Measurements from ENCODE around the gene DGKZ.

DGKZ gene

GRCh38 chr11:46315033-46315738 is 32.1 kb upstream of the DGKZ start:
- H3K4me3 Mint-ChIP-seq: no peak overlapping the region
- H3K9me3 Mint-ChIP-seq: no peaks in the 10 kb centered on the region
- peaks cover 19% of the 10 kb centered on the region for H3K4me1 Mint-ChIP-seq (ENCODE audit: low read depth)
- DNase-seq: peak; percentile 81
- H3K36me3 Mint-ChIP-seq (ENCODE audit: low read depth): no peaks in the 10 kb centered on the region
- H3K27me3 Mint-ChIP-seq: no peaks in the 10 kb centered on the region
- H3K27ac Mint-ChIP-seq: no peak overlapping the region

DNA sequence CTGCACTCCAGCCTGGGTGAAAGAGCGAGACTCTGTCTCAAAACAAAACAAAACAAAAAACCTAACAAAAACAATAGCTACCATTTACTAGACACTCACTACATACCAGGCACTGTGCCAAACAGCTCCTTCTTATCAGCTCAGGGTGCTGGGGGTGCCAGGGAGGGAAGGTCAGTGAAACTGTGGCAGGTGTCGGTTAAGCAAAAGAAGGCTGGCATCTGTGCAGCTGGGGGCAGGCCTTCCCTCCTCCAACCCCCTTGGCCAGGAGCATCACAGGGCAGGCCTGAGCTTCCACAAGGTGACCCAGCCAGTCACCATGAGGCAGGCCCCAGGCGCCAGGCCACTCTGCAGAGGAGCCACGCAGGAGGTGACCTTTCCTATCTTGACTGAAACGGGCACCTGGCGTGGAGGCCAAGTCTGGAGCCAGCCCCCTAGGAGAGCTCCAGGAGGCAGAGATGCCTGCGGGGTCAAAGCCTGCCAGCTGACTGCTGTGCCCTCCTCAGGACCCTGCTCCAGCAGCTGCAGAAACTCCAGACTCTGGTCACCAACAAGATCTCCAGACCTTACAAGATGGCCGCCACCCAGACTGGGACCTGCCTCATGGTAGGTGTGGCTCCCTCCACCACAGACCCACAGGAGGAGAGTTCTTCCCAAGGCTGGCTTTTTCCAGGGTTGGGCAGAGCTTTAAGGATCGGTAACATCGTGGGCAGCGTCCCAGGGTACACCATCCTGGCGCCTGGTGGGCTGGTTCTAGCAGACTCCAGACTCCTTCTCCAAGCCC is 31.3 kb upstream of the DGKZ start:
- DNase-seq: no peak
- Mint-ChIP-seq H3K4me1 (ENCODE audit: low read depth) (peaks cover 19% of the 10 kb centered on the region), H3K27ac (no peak overlapping the region), H3K27me3 (no peaks in the 10 kb centered on the region), H3K4me3 (no peak overlapping the region), H3K36me3 (ENCODE audit: low read depth) (no peaks in the 10 kb centered on the region), H3K9me3 (no peaks in the 10 kb centered on the region)

DNA sequence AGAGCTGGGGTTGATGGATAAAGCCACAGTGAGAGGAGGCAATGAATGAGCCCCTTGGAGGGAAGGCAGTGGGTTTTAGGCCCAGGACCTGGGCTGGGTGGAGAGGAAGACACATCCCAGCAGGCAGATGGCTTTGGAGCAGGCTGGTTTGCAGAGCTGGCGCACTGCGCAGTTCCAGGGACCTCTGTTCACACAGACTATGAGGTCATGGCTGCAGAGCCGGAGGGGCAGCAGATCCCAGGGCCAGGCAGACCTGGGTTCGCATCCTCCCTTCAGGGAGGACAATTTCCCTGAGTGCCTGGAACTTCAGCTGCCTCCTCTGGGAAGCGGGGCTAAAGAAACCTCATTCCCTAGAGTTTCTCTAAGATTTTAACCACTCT is 28.2 kb upstream of the DGKZ start:
- no peaks in the 10 kb centered on the region for H3K36me3 Mint-ChIP-seq (ENCODE audit: low read depth)
- H3K27ac Mint-ChIP-seq: peak overlapping the region; percentile 79
- H3K4me1 Mint-ChIP-seq (ENCODE audit: low read depth): peaks cover 19% of the 10 kb centered on the region
- DNase-seq: no peak
- H3K27me3 Mint-ChIP-seq: no peaks in the 10 kb centered on the region
- H3K4me3 Mint-ChIP-seq: no peak overlapping the region
- no peaks in the 10 kb centered on the region for H3K9me3 Mint-ChIP-seq

- H3K4me1 Mint-ChIP-seq (ENCODE audit: low read depth): peaks cover 16% of the 10 kb centered on the region
- no peak overlapping the region for H3K27ac Mint-ChIP-seq
- no peak overlapping the region for H3K4me3 Mint-ChIP-seq
- no peaks in the 10 kb centered on the region for H3K27me3 Mint-ChIP-seq
- DNase-seq: no peak
- H3K36me3 Mint-ChIP-seq (ENCODE audit: low read depth): no peaks in the 10 kb centered on the region
- H3K9me3 Mint-ChIP-seq: no peaks in the 10 kb centered on the region
Measured at GRCh38 chr11:46321757-46322156, 25.5 kb upstream of the DGKZ start.

DNA sequence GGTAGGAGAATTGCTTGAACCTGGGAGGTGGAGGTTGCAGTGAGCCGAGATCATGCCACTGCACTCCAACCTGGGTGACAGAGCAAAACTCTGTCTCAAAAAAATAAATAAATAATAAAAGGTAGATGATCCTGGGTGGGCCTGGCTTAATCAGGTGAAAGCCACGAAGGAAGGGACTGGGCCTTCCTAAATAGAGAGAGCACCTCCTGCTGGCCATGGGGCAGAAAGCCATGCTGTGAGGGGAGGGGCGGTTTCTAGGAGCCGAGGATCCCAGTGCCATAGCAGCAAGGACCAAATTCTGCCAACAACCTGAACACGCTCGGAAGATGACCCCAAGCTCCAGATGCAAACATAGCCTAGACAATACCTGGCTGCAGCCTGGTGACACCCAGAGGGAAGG is 24.5 kb upstream of the DGKZ start:
- no peaks in the 10 kb centered on the region for H3K36me3 Mint-ChIP-seq (ENCODE audit: low read depth)
- H3K4me1 Mint-ChIP-seq (ENCODE audit: low read depth): peaks cover 18% of the 10 kb centered on the region
- H3K27ac Mint-ChIP-seq: no peak overlapping the region
- H3K9me3 Mint-ChIP-seq: no peaks in the 10 kb centered on the region
- no peak for DNase-seq
- H3K27me3 Mint-ChIP-seq: no peaks in the 10 kb centered on the region
- no peak overlapping the region for H3K4me3 Mint-ChIP-seq

- H3K27me3 Mint-ChIP-seq: no peaks in the 10 kb centered on the region
Measured at GRCh38 chr11:46326813-46327416, 20.3 kb upstream of the DGKZ start.

DNA sequence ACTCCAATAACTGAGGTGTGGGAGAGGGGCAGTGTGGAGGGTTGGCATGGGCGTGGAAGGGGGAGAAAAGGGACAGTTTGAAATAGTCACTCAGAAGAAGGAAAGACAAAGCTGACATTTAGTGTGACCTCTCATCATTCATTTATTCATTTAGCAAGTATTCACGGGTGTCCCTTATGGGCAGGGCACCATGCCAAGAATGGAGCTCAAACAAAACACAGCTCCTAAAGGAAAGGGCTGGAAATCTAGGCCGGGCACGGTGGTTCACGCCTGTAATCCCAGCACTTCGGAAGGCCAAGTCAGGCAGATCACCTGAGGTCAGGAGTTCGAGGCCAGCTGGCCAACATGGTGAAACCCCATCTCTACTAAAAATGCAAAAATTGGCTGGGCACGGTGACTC is 19.4 kb upstream of the DGKZ start:
- Mint-ChIP-seq H3K4me1 (ENCODE audit: low read depth) (peaks cover 35% of the 10 kb centered on the region), H3K27me3 (no peaks in the 10 kb centered on the region), H3K4me3 (no peak overlapping the region), H3K27ac (no peak overlapping the region), H3K36me3 (ENCODE audit: low read depth) (no peaks in the 10 kb centered on the region), H3K9me3 (no peaks in the 10 kb centered on the region)
- DNase-seq: no peak

More at GRCh38 chr11:46326813-46327416, 20.3 kb upstream of the DGKZ start:
- no peak for DNase-seq
- no peaks in the 10 kb centered on the region for H3K36me3 Mint-ChIP-seq (ENCODE audit: low read depth)
- no peaks in the 10 kb centered on the region for H3K9me3 Mint-ChIP-seq
- no peak overlapping the region for H3K4me3 Mint-ChIP-seq
- peaks cover 29% of the 10 kb centered on the region for H3K4me1 Mint-ChIP-seq (ENCODE audit: low read depth)
- H3K27ac Mint-ChIP-seq: no peak overlapping the region

DNA sequence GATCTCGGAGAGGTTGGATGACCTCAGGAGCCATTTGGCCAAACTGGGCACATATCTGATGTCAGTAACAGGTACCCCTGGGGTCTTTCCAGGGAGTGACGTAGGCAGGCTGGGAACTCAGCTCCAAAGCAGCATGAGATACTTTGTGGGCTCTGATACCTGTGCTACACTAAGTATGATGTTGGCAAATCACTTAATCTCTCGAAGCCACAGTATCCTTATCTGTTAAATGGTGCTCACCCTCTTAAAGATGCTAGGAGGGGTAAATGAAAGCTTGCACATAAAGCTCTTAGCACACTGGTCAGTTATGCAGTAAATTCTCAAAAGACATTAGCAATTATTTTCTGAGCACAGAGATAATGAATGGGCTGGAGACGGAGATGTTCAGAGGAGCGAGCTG is 17.1 kb upstream of the DGKZ start:
- no peak for DNase-seq
- H3K27me3 Mint-ChIP-seq: no peaks in the 10 kb centered on the region
- H3K27ac Mint-ChIP-seq: no peak overlapping the region
- H3K9me3 Mint-ChIP-seq: no peaks in the 10 kb centered on the region
- no peaks in the 10 kb centered on the region for H3K36me3 Mint-ChIP-seq (ENCODE audit: low read depth)
- H3K4me1 Mint-ChIP-seq (ENCODE audit: low read depth): peaks cover 53% of the 10 kb centered on the region
- H3K4me3 Mint-ChIP-seq: no peak overlapping the region

DNA sequence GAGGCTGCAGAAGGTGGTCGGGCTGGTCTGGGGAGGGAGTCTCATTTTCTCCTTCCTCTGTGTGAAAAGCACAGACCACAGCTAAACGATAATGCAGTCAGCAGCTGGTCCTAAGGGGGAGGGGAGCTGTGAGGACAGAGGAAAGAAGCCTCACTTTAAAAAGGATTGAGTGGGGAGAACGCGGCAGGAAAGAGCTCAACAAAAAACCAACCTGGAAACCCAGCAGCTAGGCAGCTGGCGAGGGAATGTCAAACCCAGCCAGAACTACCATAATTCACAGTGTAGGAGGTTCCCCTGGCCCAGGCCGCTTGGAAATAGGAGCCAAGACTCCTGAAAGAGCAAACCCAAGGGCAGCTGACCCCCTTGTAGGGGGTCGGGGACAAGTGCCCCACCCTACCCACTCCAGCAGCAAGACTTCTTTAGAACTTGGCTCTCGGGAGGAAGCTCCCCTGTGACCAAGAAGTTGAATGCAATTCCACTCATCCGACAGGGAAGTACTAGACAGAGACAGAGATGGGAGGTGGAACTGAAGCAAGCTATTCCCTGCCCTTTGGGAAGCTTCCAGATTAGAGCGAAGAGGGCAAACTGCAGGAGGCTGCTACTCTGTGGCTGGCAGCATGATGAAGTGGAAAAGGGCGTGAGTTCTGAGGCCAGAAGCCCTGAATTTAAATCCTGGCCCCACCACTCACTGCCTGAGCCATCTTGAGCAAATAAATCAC is 16.5 kb upstream of the DGKZ start:
- peak overlapping the region; percentile 76 for H3K27ac Mint-ChIP-seq
- peaks cover 54% of the 10 kb centered on the region for H3K4me1 Mint-ChIP-seq (ENCODE audit: low read depth)
- no peak for DNase-seq
- H3K9me3 Mint-ChIP-seq: no peaks in the 10 kb centered on the region
- H3K4me3 Mint-ChIP-seq: peak overlapping the region; percentile 28
- no peaks in the 10 kb centered on the region for H3K27me3 Mint-ChIP-seq
- no peaks in the 10 kb centered on the region for H3K36me3 Mint-ChIP-seq (ENCODE audit: low read depth)

DNA sequence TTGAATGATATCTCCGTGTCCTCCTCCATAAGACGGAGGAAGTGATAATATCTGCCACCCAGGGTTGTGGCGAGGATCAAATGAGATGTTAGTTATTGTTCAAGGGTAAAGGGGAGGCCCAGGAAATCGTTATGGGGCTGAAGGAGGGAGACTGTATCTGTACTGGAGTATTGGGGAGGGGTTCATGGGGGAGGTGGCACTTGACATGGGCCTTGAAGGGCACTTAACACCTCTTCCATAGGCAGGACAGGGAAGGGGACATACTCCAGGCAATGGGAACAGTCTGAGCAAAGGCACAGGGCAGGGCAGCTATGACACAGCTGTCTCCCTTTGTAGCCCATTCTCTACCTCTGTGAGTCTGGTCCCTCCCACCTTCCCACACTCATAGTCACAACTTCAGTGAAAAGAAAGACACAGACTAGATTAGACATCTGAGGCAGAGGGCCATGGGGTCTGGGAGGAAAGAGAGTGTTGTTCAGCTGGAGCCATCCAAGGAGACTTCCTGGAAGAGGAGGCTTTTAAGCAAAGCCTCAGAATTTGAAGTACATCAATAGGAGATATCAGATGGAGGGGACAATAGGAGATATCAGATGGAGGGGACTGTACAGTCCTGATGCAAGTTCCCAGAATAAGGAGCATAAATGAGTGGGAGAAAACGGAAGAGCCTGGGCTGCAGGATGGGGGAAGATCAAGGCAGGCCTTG is 15.8 kb upstream of the DGKZ start:
- peak; percentile 58 for DNase-seq
- H3K4me3 Mint-ChIP-seq: peak overlapping the region; percentile 28
- peaks cover 60% of the 10 kb centered on the region for H3K4me1 Mint-ChIP-seq (ENCODE audit: low read depth)
- H3K9me3 Mint-ChIP-seq: no peaks in the 10 kb centered on the region
- H3K27me3 Mint-ChIP-seq: no peaks in the 10 kb centered on the region
- H3K36me3 Mint-ChIP-seq (ENCODE audit: low read depth): no peaks in the 10 kb centered on the region
- peak overlapping the region; percentile 76 for H3K27ac Mint-ChIP-seq

GRCh38 chr11:46332093-46332567 is 15.1 kb upstream of the DGKZ start:
- H3K4me1 Mint-ChIP-seq (ENCODE audit: low read depth): peaks cover 66% of the 10 kb centered on the region
- H3K4me3 Mint-ChIP-seq: peak overlapping the region; percentile 28
- H3K27ac Mint-ChIP-seq: peak overlapping the region; percentile 76
- no peaks in the 10 kb centered on the region for H3K27me3 Mint-ChIP-seq
- no peak for DNase-seq
- no peaks in the 10 kb centered on the region for H3K36me3 Mint-ChIP-seq (ENCODE audit: low read depth)
- H3K9me3 Mint-ChIP-seq: no peaks in the 10 kb centered on the region

GRCh38 chr11:46332568-46333393 is 14.5 kb upstream of the DGKZ start:
- peak; percentile 71 for DNase-seq
- H3K36me3 Mint-ChIP-seq (ENCODE audit: low read depth): no peaks in the 10 kb centered on the region
- no peaks in the 10 kb centered on the region for H3K27me3 Mint-ChIP-seq
- peak overlapping the region; percentile 74 for H3K4me3 Mint-ChIP-seq
- H3K4me1 Mint-ChIP-seq (ENCODE audit: low read depth): peaks cover 67% of the 10 kb centered on the region
- no peak overlapping the region for H3K27ac Mint-ChIP-seq
- H3K9me3 Mint-ChIP-seq: no peaks in the 10 kb centered on the region

GRCh38 chr11:46333394-46333947 is 13.8 kb upstream of the DGKZ start:
- H3K36me3 Mint-ChIP-seq (ENCODE audit: low read depth): no peaks in the 10 kb centered on the region
- no peaks in the 10 kb centered on the region for H3K27me3 Mint-ChIP-seq
- peaks cover 72% of the 10 kb centered on the region for H3K4me1 Mint-ChIP-seq (ENCODE audit: low read depth)
- DNase-seq: peak; percentile 60
- no peaks in the 10 kb centered on the region for H3K9me3 Mint-ChIP-seq
- H3K27ac Mint-ChIP-seq: peak overlapping the region; percentile 13
- peak overlapping the region; percentile 74 for H3K4me3 Mint-ChIP-seq

Measured in activated T-cell treated with anti-CD3 and anti-CD28 coated beads, Interleukin-2, amount 50 U/mL, for 24 hours (primary cell).